SK-N-SH (cell line): ENCODE measurements around the gene HSBP1. TPM values are rescaled to one million over a fixed set of nuclear protein-coding genes. Genes with fewer than 3 reads are reported as not detected.

Experiments
- CTCF ChIA-PET: fragments of 300-600, 350-600 bp; formaldehyde crosslinking; extraction: SDS; loops from one replicate; lab custom pipeline; 2021; lab: Yijun Ruan, JAX
- POLR2A ChIA-PET: fragments of 350-600 bp; sonication (Branson Sonifier 250); formaldehyde crosslinking; extraction: SDS; loops from one replicate; lab custom pipeline; 2020; ENCODE audit warnings: antibody characterized with exemption, inconsistent platforms; lab: Yijun Ruan, JAX
- DNase-seq: peaks from one replicate; pipeline ENCODE4 v3.0.0; 2012
- H2AFZ ChIP-seq: fragments of 200-600 bp; sonication (generic); 2 replicates; pipeline ENCODE4 v1.8.1; 2016; ENCODE audit warnings: antibody characterized with exemption, mild to moderate bottlenecking, low read depth
- H3F3A ChIP-seq: fragments of 200-600 bp; sonication (generic); replicated peaks from 2 replicates; pipeline ENCODE3; 2016; ENCODE audit warnings: antibody characterized with exemption, mild to moderate bottlenecking; ENCODE audit not compliant: insufficient read depth
- H3K27ac ChIP-seq, 2 experiments: fragments of 200-500 bp in 1 of 2; fragments of 200-600 bp in 1 of 2; sonication (Bioruptor generic) in 1 of 2; sonication (generic), shearing (Covaris generic) in 1 of 2; 2 replicates each; pipeline versions ENCODE4 v1.5.1 to v1.6.1; 2014 to 2016; ENCODE audit warnings: low read depth in 2 of 2, inconsistent platforms in 1 of 2, low read length in 1 of 2, mild to moderate bottlenecking in 1 of 2, mixed read lengths in 1 of 2
- H3K27me3 ChIP-seq: fragments of 200-600 bp; sonication (generic), shearing (Covaris generic); 2 replicates; pipeline ENCODE4 v1.6.1; 2016; ENCODE audit warnings: mixed run types; ENCODE audit not compliant: insufficient read depth
- H3K36me3 ChIP-seq, 2 experiments: fragments of 200-500 bp in 1 of 2; fragments of 200-600 bp in 1 of 2; sonication (Bioruptor generic) in 1 of 2; sonication (generic) in 1 of 2; replicated peaks in 1 of 2; 2 replicates each; pipeline versions ENCODE3 to v1.5.1; 2014 to 2016; ENCODE audit warnings: low read length in 1 of 2, mild to moderate bottlenecking in 1 of 2; ENCODE audit not compliant: insufficient read depth in 2 of 2, control insufficient read depth in 1 of 2
- H3K4me1 ChIP-seq, 2 experiments: fragments of 200-500 bp in 1 of 2; fragments of 200-600 bp in 1 of 2; sonication (Bioruptor generic) in 1 of 2; sonication (generic), shearing (Covaris generic) in 1 of 2; 2 replicates each; pipeline versions ENCODE4 v1.5.1 to v1.6.1; 2014 to 2016; ENCODE audit warnings: low read depth in 1 of 2, low read length in 1 of 2, mixed run types in 1 of 2; ENCODE audit not compliant: insufficient read depth in 2 of 2, control insufficient read depth in 1 of 2
- H3K4me2 ChIP-seq: fragments of 200-600 bp; sonication (generic), shearing (Covaris generic); 2 replicates; pipeline ENCODE4 v1.6.1; 2017; ENCODE audit warnings: mixed run types
- H3K4me3 ChIP-seq, 2 experiments: fragments of 200-500 bp in 1 of 2; fragments of 200-600 bp in 1 of 2; sonication (Bioruptor generic) in 1 of 2; sonication (generic), shearing (Covaris generic) in 1 of 2; 2 replicates each; pipeline versions ENCODE4 v1.5.1 to v1.8.1; 2014 to 2016; ENCODE audit warnings: low read depth in 2 of 2, inconsistent platforms in 1 of 2, low read length in 1 of 2, mild to moderate bottlenecking in 1 of 2, mixed read lengths in 1 of 2, moderate library complexity in 1 of 2
- H3K79me2 ChIP-seq: fragments of 200-600 bp; sonication (generic); 2 replicates; pipeline ENCODE4 v1.8.1; 2017; ENCODE audit warnings: mild to moderate bottlenecking; ENCODE audit not compliant: insufficient read depth
- H3K9ac ChIP-seq: fragments of 200-600 bp; sonication (generic); 2 replicates; pipeline ENCODE4 v1.6.1; 2017; ENCODE audit warnings: mixed run types
- H3K9me2 ChIP-seq: fragments of 200-600 bp; sonication (generic); 2 replicates; pipeline ENCODE4 v1.6.1; 2017; ENCODE audit warnings: mixed run types
- H3K9me3 ChIP-seq: fragments of 200-600 bp; sonication (generic); 2 replicates; pipeline ENCODE4 v1.6.1; 2017; ENCODE audit warnings: mixed run types, mild to moderate bottlenecking, moderate library complexity
- H4K20me1 ChIP-seq: fragments of 200-600 bp; sonication (generic); 2 replicates; pipeline ENCODE4 v1.6.1; 2017; ENCODE audit warnings: mild to moderate bottlenecking, mixed run types; ENCODE audit not compliant: insufficient read depth
- ELF1 ChIP-seq: IDR thresholded peaks from 2 replicates; pipeline ENCODE4 v1.4.0; 2012
- EP300 ChIP-seq, 2 experiments: IDR thresholded peaks; 2 replicates each; pipeline versions ENCODE4 v1.4.0 to v1.6.1; 2012; ENCODE audit warnings: borderline replicate concordance in 1 of 2, low read depth in 1 of 2, low read length in 1 of 2
- FOXM1 ChIP-seq: IDR thresholded peaks from 2 replicates; pipeline ENCODE4 v1.4.0; 2012; ENCODE audit warnings: low read depth, mild to moderate bottlenecking
- GABPA ChIP-seq: IDR thresholded peaks from 2 replicates; pipeline ENCODE4 v1.4.0; 2012; ENCODE audit warnings: low read depth, mild to moderate bottlenecking
- GATA2 ChIP-seq: sonication (generic); formaldehyde crosslinking; IDR thresholded peaks from 2 replicates; pipeline ENCODE4 v1.5.0; 2020; ENCODE audit warnings: mild to moderate bottlenecking, missing genetic modification reagents
- JUND ChIP-seq: IDR thresholded peaks from 2 replicates; pipeline ENCODE4 v1.4.0; 2012
- MAX ChIP-seq: IDR thresholded peaks from 2 replicates; pipeline ENCODE4 v1.4.0; 2012; ENCODE audit warnings: low read depth
- MXI1 ChIP-seq: IDR thresholded peaks from 2 replicates; pipeline ENCODE4 v1.6.1; 2012; ENCODE audit warnings: mild to moderate bottlenecking, low read depth, low read length, improper control_type of control experiment
- NFIC ChIP-seq: IDR thresholded peaks from 2 replicates; pipeline ENCODE4 v1.4.0; 2012; ENCODE audit warnings: borderline replicate concordance
- NRF1 ChIP-seq: IDR thresholded peaks from 2 replicates; pipeline ENCODE4 v1.6.1; 2012; ENCODE audit warnings: low read depth, mild to moderate bottlenecking, low read length
- RAD21 ChIP-seq: IDR thresholded peaks from 2 replicates; pipeline ENCODE4 v1.6.1; 2012; ENCODE audit warnings: mild to moderate bottlenecking, low read length
- RFX5 ChIP-seq: IDR thresholded peaks from 2 replicates; pipeline ENCODE4 v1.6.1; 2012; ENCODE audit warnings: mild to moderate bottlenecking, improper control_type of control experiment, low read length
- RXRA ChIP-seq: IDR thresholded peaks from 2 replicates; pipeline ENCODE4 v1.4.0; 2012; ENCODE audit warnings: low read depth, mild to moderate bottlenecking, borderline replicate concordance
- SIN3A ChIP-seq: IDR thresholded peaks from 2 replicates; pipeline ENCODE4 v1.6.1; 2012; ENCODE audit warnings: low read depth, mild to moderate bottlenecking, low read length, moderate library complexity, borderline replicate concordance
- SMC3 ChIP-seq: IDR thresholded peaks from 2 replicates; pipeline ENCODE4 v1.6.1; 2012; ENCODE audit warnings: low read depth, low read length, improper control_type of control experiment
- TEAD4 ChIP-seq: IDR thresholded peaks from 2 replicates; pipeline ENCODE4 v1.4.0; 2012; ENCODE audit warnings: mild to moderate bottlenecking, borderline replicate concordance; ENCODE audit not compliant: insufficient read depth
- USF1 ChIP-seq: IDR thresholded peaks from 2 replicates; pipeline ENCODE4 v1.4.0; 2012; ENCODE audit warnings: low read depth, borderline replicate concordance
- YY1 ChIP-seq: IDR thresholded peaks from 2 replicates; pipeline ENCODE4 v1.4.0; 2012; ENCODE audit warnings: low read depth, mild to moderate bottlenecking
- ZBTB33 ChIP-seq: IDR thresholded peaks from 2 replicates; pipeline ENCODE4 v1.4.0; 2012; ENCODE audit warnings: low read depth, borderline replicate concordance
- whole genome bisulfite sequencing: methylation state at CpG from one replicate; pipeline ENCODE4 v1.1.6; 2017; ENCODE audit warnings: low lambda C conversion rate; 5-methylcytosine and 5-hydroxymethylcytosine counted together
- polyA plus RNA-seq, 3 experiments: library from polyadenylated mRNA; depleted of rRNA; stranded (reverse); fragments of >200 nt; gene quantifications; 2 replicates each; pipeline ENCODE4 v1.2.3, GENCODE V29; 2012

The HSBP1 gene
- polyA plus RNA-seq, 1 of the 3 experiments (the other 2 are of a cell fraction), result 177 TPM

GRCh38 chr16:83791916-83792315, 15.9 kb upstream of the HSBP1 start:
- WGBS, result 76% methylated on average over 10 of the region's 10 CpGs
- ChIA-PET CTCF (no interaction called here), POLR2A (no interaction called here)
- Histone ChIP-seq H2AFZ (no peak overlapping the region), H3K4me3 (no peak overlapping the region), H3K36me3 (no peaks in the 10 kb centered on the region), H3K9ac (no peak overlapping the region), H3K9me3 (no peaks in the 10 kb centered on the region), H3K27ac (no peak overlapping the region), H3K9me2 (no peaks in the 10 kb centered on the region), H3K4me1 (no peaks in the 10 kb centered on the region), H3K79me2 (no peaks in the 10 kb centered on the region), H4K20me1 (no peaks in the 10 kb centered on the region), H3F3A (no peaks in the 10 kb centered on the region), H3K4me2 (no peak overlapping the region), H3K27me3 (no peaks in the 10 kb centered on the region)
- no peak for TF ChIP-seq SIN3A
- TF ChIP-seq NFIC, result no peak
- no peak for TF ChIP-seq SMC3
- no peak for TF ChIP-seq GABPA
- no peak for TF ChIP-seq TEAD4
- TF ChIP-seq RXRA, result no peak
- TF ChIP-seq ELF1, result no peak
- TF ChIP-seq RFX5, result no peak
- TF ChIP-seq FOXM1, result no peak
- no peak for TF ChIP-seq JUND
- TF ChIP-seq RAD21, result no peak
- no peak for TF ChIP-seq MXI1
- TF ChIP-seq MAX, result no peak
- TF ChIP-seq ZBTB33, result no peak
- TF ChIP-seq EP300 (IDR thresholded peaks at IDR 0.05; ENCODE audit: borderline replicate concordance in 1 of 2, low read depth in 1 of 2, low read length in 1 of 2), result no peak
- DNase-seq, result no peak

GRCh38 chr16:83792391-83792790, 15.4 kb upstream of the HSBP1 start:
- ChIA-PET POLR2A (no interaction called here), CTCF (no interaction called here)
- Histone ChIP-seq H3K27me3 (no peaks in the 10 kb centered on the region), H3K4me3 (no peak overlapping the region), H3K4me2 (no peak overlapping the region), H3K9me3 (no peaks in the 10 kb centered on the region), H3K36me3 (no peaks in the 10 kb centered on the region), H3K9ac (no peak overlapping the region), H4K20me1 (no peaks in the 10 kb centered on the region), H3K79me2 (no peaks in the 10 kb centered on the region), H3K4me1 (no peaks in the 10 kb centered on the region), H2AFZ (no peak overlapping the region), H3F3A (no peaks in the 10 kb centered on the region), H3K9me2 (no peaks in the 10 kb centered on the region), H3K27ac (no peak overlapping the region)
- no peak for DNase-seq
- no peak for TF ChIP-seq EP300 (IDR thresholded peaks at IDR 0.05; ENCODE audit: borderline replicate concordance in 1 of 2, low read depth in 1 of 2, low read length in 1 of 2)
- TF ChIP-seq USF1, result no peak
- no peak for TF ChIP-seq SMC3
- no peak for TF ChIP-seq SIN3A
- TF ChIP-seq NRF1, result no peak
- no peak for TF ChIP-seq GATA2
- TF ChIP-seq ELF1, result no peak
- no peak for TF ChIP-seq YY1
- WGBS, result 31% methylated on average over 2 of the region's 2 CpGs
